Gastrocnemius medialis (tissue), 4 donors: ENCODE results near the gene EMC10. TPM values are rescaled to one million over a fixed set of nuclear protein-coding genes. Genes with fewer than 3 reads are reported as not detected.
"Not testable (repeated sequence)": the region's sequence is repeated elsewhere in the genome, so short reads cannot be mapped to it uniquely, and the experiment has no call there.

ENCODE experiments used
- ATAC-seq, 2 donors: fragments of 150-250 bp; one replicate each; pipeline ENCODE4 v1.9.1; 2016
- DNase-seq, 2 donors: peaks; one replicate each; pipeline ENCODE4 v3.0.0-alpha.2; 2019
- H3K27ac ChIP-seq, 4 donors: fragments of 200-600 bp; sonication (generic); 1 replicate in 1 of 4; 2 replicates in 3 of 4; pipeline ENCODE4 v1.5.1; 2016 to 2018; ENCODE audit warnings: mild to moderate bottlenecking in 2 of 4, moderate library complexity in 1 of 4
- H3K27me3 ChIP-seq, 3 donors: fragments of 200-600 bp; sonication (generic) in 2 of 3; 1 replicate in 1 of 3; 2 replicates in 2 of 3; pipeline versions ENCODE4 v1.5.1 to v1.6.0; 2016 to 2019; ENCODE audit warnings: mild to moderate bottlenecking in 1 of 3, moderate library complexity in 1 of 3
- H3K36me3 ChIP-seq, 2 donors: fragments of 200-600 bp; sonication (generic) in 1 of 2; one replicate each; pipeline ENCODE4 v1.5.1; 2017 to 2018
- H3K4me1 ChIP-seq, 2 donors: fragments of 200-600 bp; sonication (generic) in 1 of 2; one replicate each; pipeline ENCODE4 v1.5.1; 2016 to 2017; ENCODE audit warnings: mild to moderate bottlenecking in 2 of 2
- H3K4me3 ChIP-seq, 4 donors: fragments of 200-600 bp; sonication (generic) in 3 of 4; 1 replicate in 1 of 4; 2 replicates in 3 of 4; pipeline ENCODE4 v1.5.1; 2016 to 2019; ENCODE audit warnings: mild to moderate bottlenecking in 2 of 4
- H3K9me3 ChIP-seq, 3 donors: fragments of 200-600 bp; sonication (generic) in 2 of 3; 1 replicate in 1 of 3; 2 replicates in 2 of 3; pipeline ENCODE4 v1.5.1; 2016 to 2019
- CTCF ChIP-seq, 5 experiments: fragments of 450-650 bp in 3 of 5; fragments of 200-600 bp in 2 of 5; sonication (generic) in 2 of 5; IDR thresholded peaks in 4 of 5; conservative IDR thresholded peaks in 1 of 5; 1 replicate in 4 of 5; 2 replicates in 1 of 5; pipeline ENCODE4 v1.5.1; 2016 to 2019; ENCODE audit warnings: antibody characterized with exemption in 5 of 5, mild to moderate bottlenecking in 3 of 5, moderate library complexity in 3 of 5
- POLR2A ChIP-seq, 2 donors: fragments of 450-650 bp; IDR thresholded peaks; one replicate each; pipeline ENCODE4 v1.6.1; 2017; ENCODE audit warnings: antibody characterized with exemption in 2 of 2, mild to moderate bottlenecking in 2 of 2, moderate library complexity in 2 of 2
- in situ Hi-C, 4 donors: fragments of 200-750 bp; cut with MboI; loops; one replicate each; pipeline versions ENCODE4 v1.15.0 to v1.8.0; 2017; ENCODE audit warnings: low sequenced_read_pairs in 4 of 4
- intact Hi-C: fragments of 100-400 bp; cut with DNase I; formaldehyde crosslinking; loops from one replicate; pipeline ENCODE4 v1.15.1; 2023; ENCODE audit warnings: low total_unique reads
- total RNA-seq, 4 donors: library from RNA; depleted of rRNA; stranded (reverse); fragments of >200 nt; gene quantifications; one replicate each; pipeline versions ENCODE4 v1.1.0 to v1.2.3, GENCODE V29; 2016

EMC10 gene
- total RNA-seq, 4 donors from 2014 or later: 29.2 to 67.4 (median 45.4) TPM

GRCh38 chr19:50467566-50467965, 8.7 kb upstream of the EMC10 start:
- peaks cover 0 to 8% of the 10 kb centered on the region in 2 donors for H3K4me1 ChIP-seq
- intact Hi-C loops (loop anchor here (2.0 to 10.0 kb wide), 2 partner anchors 35 to 87 kb away; partner anchors contain the start of gene MYBPC2), in situ Hi-C loops (loop anchor here in 1 of 4 donors (25.0 kb wide), 1 partner anchor 105 kb away; the partner anchor contains the start of gene NAPSA)
- TF ChIP-seq CTCF (IDR thresholded peaks at IDR 0.05 in 4 of 5, conservative IDR thresholded peaks at IDR 0.05 in 1 of 5): no peak
- TF ChIP-seq POLR2A (IDR thresholded peaks at IDR 0.05): no peak
- H3K9me3 ChIP-seq: no peaks in the 10 kb centered on the region
- DNase-seq (no peak), ATAC-seq (no peak)
- peak overlapping the region in 3 of 4 donors; percentile 65 to 76 (median 75) for H3K27ac ChIP-seq
- no peaks in the 10 kb centered on the region for H3K27me3 ChIP-seq
- H3K36me3 ChIP-seq: no peaks in the 10 kb centered on the region
- H3K4me3 ChIP-seq: no peak overlapping the region

GRCh38 chr19:50468818-50469217, 7.5 kb upstream of the EMC10 start:
- ATAC-seq (no peak), DNase-seq (no peak)
- Histone ChIP-seq H3K4me3 (no peak overlapping the region), H3K27ac (peak overlapping the region in 2 of 4 donors; percentile 13 to 75), H3K36me3 (no peaks in the 10 kb centered on the region), H3K9me3 (no peaks in the 10 kb centered on the region), H3K27me3 (no peaks in the 10 kb centered on the region), H3K4me1 (peaks cover 0 to 8% of the 10 kb centered on the region in 2 donors)
- intact Hi-C loops: loop anchor here (10.0 kb wide), 1 partner anchor 86 kb away; no protein-coding TSS in a partner anchor
- no peak for TF ChIP-seq POLR2A (IDR thresholded peaks at IDR 0.05)
- no peak for TF ChIP-seq CTCF (IDR thresholded peaks at IDR 0.05 in 4 of 5, conservative IDR thresholded peaks at IDR 0.05 in 1 of 5)
- in situ Hi-C loops: loop anchor here in 1 of 4 donors (25.0 kb wide), 1 partner anchor 107 kb away; the partner anchor contains the start of gene NAPSA

- ATAC-seq, H3K4me3 ChIP-seq, intact Hi-C loops, DNase-seq, H3K9me3 ChIP-seq, H3K27me3 ChIP-seq, H3K27ac ChIP-seq, H3K36me3 ChIP-seq: not testable (repeated sequence)
- peaks cover 13 to 15% of the 10 kb centered on the region in 2 donors for H3K4me1 ChIP-seq
- in situ Hi-C loops: loop anchor here in 1 of 4 donors (25.0 kb wide), 1 partner anchor 111 kb away; the partner anchor contains the start of gene NAPSA
Measured at GRCh38 chr19:50473336-50473735, 3.0 kb upstream of the EMC10 start.

- peaks cover 13 to 18% of the 10 kb centered on the region in 2 donors for H3K4me1 ChIP-seq
- ATAC-seq (no peak), DNase-seq (peak in 1 of 2 donors; percentile 12)
- no peak overlapping the region for H3K27ac ChIP-seq
- H3K36me3 ChIP-seq: peaks cover 0 to 18% of the 10 kb centered on the region in 2 donors
- in situ Hi-C loops (no loop called here), intact Hi-C loops (no loop called here)
- TF ChIP-seq CTCF (IDR thresholded peaks at IDR 0.05 in 4 of 5, conservative IDR thresholded peaks at IDR 0.05 in 1 of 5) (no peak), POLR2A (IDR thresholded peaks at IDR 0.05) (no peak)
- H3K4me3 ChIP-seq: no peak overlapping the region
- no peaks in the 10 kb centered on the region for H3K9me3 ChIP-seq
- no peaks in the 10 kb centered on the region for H3K27me3 ChIP-seq
Measured at GRCh38 chr19:50475101-50475568, 1.2 kb upstream of the EMC10 start.

- no peak for TF ChIP-seq POLR2A (IDR thresholded peaks at IDR 0.05)
- TF ChIP-seq CTCF (IDR thresholded peaks at IDR 0.05 in 4 of 5, conservative IDR thresholded peaks at IDR 0.05 in 1 of 5): no peak
- in situ Hi-C loops (no loop called here), intact Hi-C loops (loop anchor here (1.0 kb wide), 1 partner anchor 36 kb away; the partner anchor contains the start of gene JOSD2)
- Histone ChIP-seq H3K4me3 (peak overlapping the region; percentile 68 to 99 (median 82)), H3K27me3 (no peaks in the 10 kb centered on the region), H3K9me3 (no peaks in the 10 kb centered on the region), H3K36me3 (peaks cover 0 to 25% of the 10 kb centered on the region in 2 donors), H3K4me1 (peaks cover 13 to 18% of the 10 kb centered on the region in 2 donors), H3K27ac (peak overlapping the region; percentile 67 to 88 (median 79))
- DNase-seq (peak in 1 of 2 donors; percentile 11), ATAC-seq (peak in 1 of 2 donors; percentile 6)
Measured at GRCh38 chr19:50475736-50476223, 527 bp upstream of the EMC10 start.
